ENCODE measurements around the gene DOP1A. TPM values are rescaled to one million over a fixed set of nuclear protein-coding genes. Genes with fewer than 3 reads are reported as not detected.
A peak's percentile ranks its signal among the peaks of the same experiment; 100 is the strongest.

DOP1A gene
- total RNA-seq, 1 experiment from 2014 or later: 31.9 TPM

DNA sequence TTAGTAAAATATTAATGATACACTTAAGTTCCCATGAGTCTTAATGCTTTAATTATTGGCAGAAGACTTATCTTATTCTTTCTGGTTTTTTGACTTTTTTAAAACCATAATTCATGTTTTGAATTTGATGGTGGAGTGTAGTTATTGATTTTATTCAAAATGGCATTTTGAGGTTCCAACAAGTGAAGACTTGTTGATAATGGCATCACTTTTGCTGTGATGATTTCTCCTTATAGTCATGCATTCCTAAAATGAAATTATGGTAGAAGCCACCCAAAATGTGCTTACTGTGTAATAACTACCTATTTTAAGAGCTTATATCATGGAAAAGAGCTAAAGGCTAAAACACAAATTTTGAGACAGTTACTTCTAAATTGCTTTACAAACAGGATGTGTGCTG lies 2.2 kb downstream of the DOP1A start:
- Histone ChIP-seq H3K4me1 (ENCODE audit: insufficient read depth, low read length, poor library complexity, severe bottlenecking) (peaks cover 25% of the 10 kb centered on the region), H3K36me3 (ENCODE audit: insufficient read depth, low read length, poor library complexity, severe bottlenecking) (no peaks in the 10 kb centered on the region), H3K4me3 (ENCODE audit: low read depth, low read length, poor library complexity, severe bottlenecking) (peak overlapping the region; percentile 18), H3K27me3 (replicated peaks; ENCODE audit: insufficient read depth, low read depth, low read length, poor library complexity) (no peaks in the 10 kb centered on the region), H3K9me3 (ENCODE audit: low read depth, low read length, poor library complexity, severe bottlenecking) (no peaks in the 10 kb centered on the region), H3K27ac (ENCODE audit: low read depth, low read length, poor library complexity, severe bottlenecking) (peak overlapping the region; percentile 0)
- CTCF ChIA-PET: no interaction called here
- no TSS peak for BruUV-seq (replicated peaks)
- intact Hi-C loops (cut with micrococcal nuclease; ENCODE audit: unreplicated experiment): loop anchor here (10.0 kb wide), 2 partner anchors 295 to 345 kb away; no protein-coding TSS in a partner anchor
- no peak for DNase-seq (ENCODE audit: low spot score)
- TF ChIP-seq, protein P1, sequence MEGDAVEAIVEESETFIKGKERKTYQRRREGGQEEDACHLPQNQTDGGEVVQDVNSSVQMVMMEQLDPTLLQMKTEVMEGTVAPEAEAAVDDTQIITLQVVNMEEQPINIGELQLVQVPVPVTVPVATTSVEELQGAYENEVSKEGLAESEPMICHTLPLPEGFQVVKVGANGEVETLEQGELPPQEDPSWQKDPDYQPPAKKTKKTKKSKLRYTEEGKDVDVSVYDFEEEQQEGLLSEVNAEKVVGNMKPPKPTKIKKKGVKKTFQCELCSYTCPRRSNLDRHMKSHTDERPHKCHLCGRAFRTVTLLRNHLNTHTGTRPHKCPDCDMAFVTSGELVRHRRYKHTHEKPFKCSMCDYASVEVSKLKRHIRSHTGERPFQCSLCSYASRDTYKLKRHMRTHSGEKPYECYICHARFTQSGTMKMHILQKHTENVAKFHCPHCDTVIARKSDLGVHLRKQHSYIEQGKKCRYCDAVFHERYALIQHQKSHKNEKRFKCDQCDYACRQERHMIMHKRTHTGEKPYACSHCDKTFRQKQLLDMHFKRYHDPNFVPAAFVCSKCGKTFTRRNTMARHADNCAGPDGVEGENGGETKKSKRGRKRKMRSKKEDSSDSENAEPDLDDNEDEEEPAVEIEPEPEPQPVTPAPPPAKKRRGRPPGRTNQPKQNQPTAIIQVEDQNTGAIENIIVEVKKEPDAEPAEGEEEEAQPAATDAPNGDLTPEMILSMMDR (conservative IDR thresholded peaks at IDR 0.05; ENCODE audit: low read depth, low read length): no peak
- POLR2A ChIA-PET (ENCODE audit: low non-redundant PET): no interaction called here

GRCh38 chr6:83071023-83071422 lies 3.6 kb downstream of the DOP1A start:
- BruUV-seq (replicated peaks): no TSS peak
- H3K27me3 ChIP-seq (replicated peaks; ENCODE audit: insufficient read depth, low read depth, low read length, poor library complexity): no peaks in the 10 kb centered on the region
- peak overlapping the region; percentile 27 for H3K4me3 ChIP-seq (ENCODE audit: low read depth, low read length, poor library complexity, severe bottlenecking)
- peaks cover 22% of the 10 kb centered on the region for H3K4me1 ChIP-seq (ENCODE audit: insufficient read depth, low read length, poor library complexity, severe bottlenecking)
- no peaks in the 10 kb centered on the region for H3K9me3 ChIP-seq (ENCODE audit: low read depth, low read length, poor library complexity, severe bottlenecking)
- POLR2A ChIA-PET (ENCODE audit: low non-redundant PET): no interaction called here
- H3K27ac ChIP-seq (ENCODE audit: low read depth, low read length, poor library complexity, severe bottlenecking): peak overlapping the region; percentile 46
- peak; percentile 46 for DNase-seq (ENCODE audit: low spot score)
- CTCF ChIA-PET: interaction anchor here (0.5 to 0.6 kb wide), 2 partner anchors 11 to 1499 kb away, joined by 4 to 5 read pairs; no protein-coding TSS in a partner anchor
- intact Hi-C loops (cut with micrococcal nuclease; ENCODE audit: unreplicated experiment): no loop called here
- no peak for TF ChIP-seq EZH2 (IDR thresholded peaks at IDR 0.05; ENCODE audit: borderline replicate concordance, low read depth, low read length, poor library complexity, severe bottlenecking)
- H3K36me3 ChIP-seq (ENCODE audit: insufficient read depth, low read length, poor library complexity, severe bottlenecking): no peaks in the 10 kb centered on the region

GRCh38 chr6:83071707-83072106 lies 4.2 kb downstream of the DOP1A start:
- Histone ChIP-seq H3K4me3 (ENCODE audit: low read depth, low read length, poor library complexity, severe bottlenecking) (no peak overlapping the region), H3K9me3 (ENCODE audit: low read depth, low read length, poor library complexity, severe bottlenecking) (no peaks in the 10 kb centered on the region), H3K36me3 (ENCODE audit: insufficient read depth, low read length, poor library complexity, severe bottlenecking) (no peaks in the 10 kb centered on the region), H3K27me3 (replicated peaks; ENCODE audit: insufficient read depth, low read depth, low read length, poor library complexity) (no peaks in the 10 kb centered on the region), H3K27ac (ENCODE audit: low read depth, low read length, poor library complexity, severe bottlenecking) (no peak overlapping the region), H3K4me1 (ENCODE audit: insufficient read depth, low read length, poor library complexity, severe bottlenecking) (peaks cover 22% of the 10 kb centered on the region)
- BruUV-seq (replicated peaks): no TSS peak
- POLR2A ChIA-PET (ENCODE audit: low non-redundant PET): no interaction called here
- TF ChIP-seq, protein P1 (conservative IDR thresholded peaks at IDR 0.05; ENCODE audit: low read depth, low read length): no peak
- TF ChIP-seq EZH2 (IDR thresholded peaks at IDR 0.05; ENCODE audit: borderline replicate concordance, low read depth, low read length, poor library complexity, severe bottlenecking): no peak
- no peak for DNase-seq (ENCODE audit: low spot score)
- intact Hi-C loops (cut with micrococcal nuclease; ENCODE audit: unreplicated experiment): no loop called here
- CTCF ChIA-PET: interaction anchor here (0.6 kb wide), 1 partner anchor 1499 kb away, joined by 5 read pairs; no protein-coding TSS in a partner anchor

DNA sequence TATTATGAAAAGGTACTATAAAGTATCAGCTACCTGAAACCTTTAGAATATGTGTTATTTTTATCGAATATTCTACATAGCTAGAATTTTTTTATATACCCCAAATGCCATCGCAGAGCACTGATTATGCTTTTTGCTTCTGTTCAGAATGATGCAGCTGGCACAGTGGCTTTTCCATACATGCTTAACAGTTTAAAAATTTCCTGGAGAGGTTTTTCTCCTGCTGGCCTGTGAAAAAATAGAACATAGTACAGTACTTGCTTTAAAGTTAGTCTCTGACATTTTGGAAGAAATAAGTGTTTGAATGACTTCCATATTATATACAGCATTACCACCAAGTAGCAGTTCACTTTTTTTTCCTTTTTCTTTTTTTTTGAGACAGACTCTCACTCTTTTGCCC lies 5.3 kb downstream of the DOP1A start:
- ChIA-PET CTCF (interaction anchor here (0.5 kb wide), 1 partner anchor 441 kb away, joined by 3 read pairs; no protein-coding TSS in a partner anchor), POLR2A (ENCODE audit: low non-redundant PET) (no interaction called here)
- no TSS peak for BruUV-seq (replicated peaks)
- no peak for TF ChIP-seq EZH2 (IDR thresholded peaks at IDR 0.05; ENCODE audit: borderline replicate concordance, low read depth, low read length, poor library complexity, severe bottlenecking)
- TF ChIP-seq, protein P1 (conservative IDR thresholded peaks at IDR 0.05; ENCODE audit: low read depth, low read length): no peak
- Histone ChIP-seq H3K27ac (ENCODE audit: low read depth, low read length, poor library complexity, severe bottlenecking) (no peak overlapping the region), H3K9me3 (ENCODE audit: low read depth, low read length, poor library complexity, severe bottlenecking) (no peaks in the 10 kb centered on the region), H3K27me3 (replicated peaks; ENCODE audit: insufficient read depth, low read depth, low read length, poor library complexity) (no peaks in the 10 kb centered on the region), H3K36me3 (ENCODE audit: insufficient read depth, low read length, poor library complexity, severe bottlenecking) (no peaks in the 10 kb centered on the region), H3K4me1 (ENCODE audit: insufficient read depth, low read length, poor library complexity, severe bottlenecking) (peaks cover 22% of the 10 kb centered on the region), H3K4me3 (ENCODE audit: low read depth, low read length, poor library complexity, severe bottlenecking) (no peak overlapping the region)
- intact Hi-C loops (cut with micrococcal nuclease; ENCODE audit: unreplicated experiment): no loop called here
- no peak for DNase-seq (ENCODE audit: low spot score)
